K562 (cell line): ENCODE measurements around the gene EBF4. TPM values are rescaled to one million over a fixed set of nuclear protein-coding genes. Genes with fewer than 3 reads are reported as not detected.

ENCODE experiments used
- C11orf30 ChIP-seq: fragments of 450-650 bp; IDR thresholded peaks from 2 replicates; pipeline ENCODE4 v1.6.1; 2016; ENCODE audit warnings: low read depth, mild to moderate bottlenecking
- CEBPB ChIP-seq: fragments of 450-650 bp; IDR thresholded peaks from 2 replicates; pipeline ENCODE4 v1.6.1; 2016; ENCODE audit warnings: missing genetic modification characterization, missing compliant biosample characterization
- E2F1 ChIP-seq: sonication (generic); formaldehyde crosslinking; IDR thresholded peaks from 2 replicates; pipeline ENCODE4 v1.8.1; 2023; ENCODE audit warnings: mild to moderate bottlenecking, missing genetic modification reagents, moderate library complexity
- HMGXB4 ChIP-seq: sonication (generic); formaldehyde crosslinking; IDR thresholded peaks from 2 replicates; pipeline ENCODE4 v1.8.1; 2023; ENCODE audit warnings: mild to moderate bottlenecking, missing genetic modification reagents
- MNT ChIP-seq, 2 experiments: fragments of 450-650 bp; conservative IDR thresholded peaks; 2 replicates each; pipeline ENCODE4 v1.6.1; 2017; ENCODE audit warnings: mild to moderate bottlenecking in 2 of 2, moderate library complexity in 2 of 2
- NFYB ChIP-seq: IDR thresholded peaks from 2 replicates; pipeline ENCODE4 v1.6.1; 2011; ENCODE audit warnings: mild to moderate bottlenecking, moderate library complexity; ENCODE audit not compliant: insufficient read length; ENCODE audit errors: extremely low read depth
- PML ChIP-seq: IDR thresholded peaks from 2 replicates; pipeline ENCODE4 v1.6.1; 2012; ENCODE audit warnings: low read length, inconsistent platforms
- PPARD ChIP-seq: fragments of 250-450 bp; sonication (Bioruptor Pico); IDR thresholded peaks from 2 replicates; pipeline ENCODE4 v1.8.0; 2022; ENCODE audit warnings: inconsistent platforms, mild to moderate bottlenecking, moderate library complexity
- PURB ChIP-seq: sonication (generic); formaldehyde crosslinking; IDR thresholded peaks from 2 replicates; pipeline ENCODE4 v1.9.0; 2021; ENCODE audit warnings: low read depth, mild to moderate bottlenecking, missing genetic modification reagents
- polyA plus RNA-seq, 8 experiments: library from polyadenylated mRNA; depleted of rRNA in 4 of 8; stranded (reverse) in 5 of 8; unstranded in 3 of 8; fragments of >200 nt; fragmentation: Nextera tagmentation in 2 of 8; fragmentation: Illumina TruSeq in 1 of 8; extraction: Ambion mirVana in 2 of 8; extraction: Trizol in 1 of 8; gene quantifications; 2 replicates each; pipeline versions ENCODE4 v1.2.1 to v1.2.3, GENCODE V29; 2011 to 2014; ENCODE audit warnings: inconsistent platforms in 1 of 8, missing spikeins in 1 of 8
- total RNA-seq, 7 experiments: library from RNA; depleted of rRNA in 6 of 7; stranded (reverse); fragments of >200 nt in 6 of 7; fragmentation: Illumina TruSeq in 2 of 7; extraction: Trizol in 2 of 7; gene quantifications; 2 replicates each; pipeline versions ENCODE4 v1.2.1 to v1.2.3, GENCODE V29; 2011 to 2021; ENCODE audit warnings: low replicate concordance in 1 of 7
- TF ChIP-seq, protein P1 (sequence below), 2 experiments: fragments of 450-650 bp in 1 of 2; sonication (generic) in 1 of 2; formaldehyde crosslinking in 1 of 2; IDR thresholded peaks; 2 replicates each; pipeline versions ENCODE4 v1.7.1 to v1.9.0; 2016 to 2022; ENCODE audit warnings: inconsistent platforms in 1 of 2, mild to moderate bottlenecking in 1 of 2, missing genetic modification reagents in 1 of 2
- TF ChIP-seq, protein P2 (sequence below), 3 experiments: IDR thresholded peaks in 2 of 3; conservative IDR thresholded peaks in 1 of 3; 2 replicates each; pipeline ENCODE4 v1.5.1; 2011 to 2012; ENCODE audit warnings: low read length in 3 of 3, mild to moderate bottlenecking in 3 of 3, control low read depth in 2 of 3, improper control_type of control experiment in 1 of 3, inconsistent platforms in 1 of 3, low read depth in 1 of 3, mixed read lengths in 1 of 3, moderate library complexity in 1 of 3; ENCODE audit not compliant: insufficient read depth in 2 of 3

Gene EBF4
- total and polyA plus RNA-seq, 9 of the 15 experiments (the other 6 are each of a cell fraction or from before 2014, with no cell fraction given), result 0.09 TPM; not detected in 8

GRCh38 chr20:2688041-2688591, 4.5 kb upstream of the EBF4 start (continued):
- no peak for TF ChIP-seq HMGXB4 (CRISPR knock-in tag)
- TF ChIP-seq NFYB, result no peak
- no peak for TF ChIP-seq E2F1 (CRISPR knock-in tag)
- TF ChIP-seq PML, result no peak
- TF ChIP-seq C11orf30, result no peak
- TF ChIP-seq PPARD (CRISPR knock-in tag), result no peak
- no peak for TF ChIP-seq CEBPB (tag)
- no peak for TF ChIP-seq MNT (conservative IDR thresholded peaks at IDR 0.05)
- TF ChIP-seq, protein P1, sequence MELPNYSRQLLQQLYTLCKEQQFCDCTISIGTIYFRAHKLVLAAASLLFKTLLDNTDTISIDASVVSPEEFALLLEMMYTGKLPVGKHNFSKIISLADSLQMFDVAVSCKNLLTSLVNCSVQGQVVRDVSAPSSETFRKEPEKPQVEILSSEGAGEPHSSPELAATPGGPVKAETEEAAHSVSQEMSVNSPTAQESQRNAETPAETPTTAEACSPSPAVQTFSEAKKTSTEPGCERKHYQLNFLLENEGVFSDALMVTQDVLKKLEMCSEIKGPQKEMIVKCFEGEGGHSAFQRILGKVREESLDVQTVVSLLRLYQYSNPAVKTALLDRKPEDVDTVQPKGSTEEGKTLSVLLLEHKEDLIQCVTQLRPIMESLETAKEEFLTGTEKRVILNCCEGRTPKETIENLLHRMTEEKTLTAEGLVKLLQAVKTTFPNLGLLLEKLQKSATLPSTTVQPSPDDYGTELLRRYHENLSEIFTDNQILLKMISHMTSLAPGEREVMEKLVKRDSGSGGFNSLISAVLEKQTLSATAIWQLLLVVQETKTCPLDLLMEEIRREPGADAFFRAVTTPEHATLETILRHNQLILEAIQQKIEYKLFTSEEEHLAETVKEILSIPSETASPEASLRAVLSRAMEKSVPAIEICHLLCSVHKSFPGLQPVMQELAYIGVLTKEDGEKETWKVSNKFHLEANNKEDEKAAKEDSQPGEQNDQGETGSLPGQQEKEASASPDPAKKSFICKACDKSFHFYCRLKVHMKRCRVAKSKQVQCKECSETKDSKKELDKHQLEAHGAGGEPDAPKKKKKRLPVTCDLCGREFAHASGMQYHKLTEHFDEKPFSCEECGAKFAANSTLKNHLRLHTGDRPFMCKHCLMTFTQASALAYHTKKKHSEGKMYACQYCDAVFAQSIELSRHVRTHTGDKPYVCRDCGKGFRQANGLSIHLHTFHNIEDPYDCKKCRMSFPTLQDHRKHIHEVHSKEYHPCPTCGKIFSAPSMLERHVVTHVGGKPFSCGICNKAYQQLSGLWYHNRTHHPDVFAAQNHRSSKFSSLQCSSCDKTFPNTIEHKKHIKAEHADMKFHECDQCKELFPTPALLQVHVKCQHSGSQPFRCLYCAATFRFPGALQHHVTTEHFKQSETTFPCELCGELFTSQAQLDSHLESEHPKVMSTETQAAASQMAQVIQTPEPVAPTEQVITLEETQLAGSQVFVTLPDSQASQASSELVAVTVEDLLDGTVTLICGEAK (IDR thresholded peaks at IDR 0.05), result no peak
- TF ChIP-seq, protein P1 (CRISPR knock-in tag; IDR thresholded peaks at IDR 0.05), result no peak
- no peak for TF ChIP-seq PURB (CRISPR knock-in tag)
- TF ChIP-seq, protein P2, sequence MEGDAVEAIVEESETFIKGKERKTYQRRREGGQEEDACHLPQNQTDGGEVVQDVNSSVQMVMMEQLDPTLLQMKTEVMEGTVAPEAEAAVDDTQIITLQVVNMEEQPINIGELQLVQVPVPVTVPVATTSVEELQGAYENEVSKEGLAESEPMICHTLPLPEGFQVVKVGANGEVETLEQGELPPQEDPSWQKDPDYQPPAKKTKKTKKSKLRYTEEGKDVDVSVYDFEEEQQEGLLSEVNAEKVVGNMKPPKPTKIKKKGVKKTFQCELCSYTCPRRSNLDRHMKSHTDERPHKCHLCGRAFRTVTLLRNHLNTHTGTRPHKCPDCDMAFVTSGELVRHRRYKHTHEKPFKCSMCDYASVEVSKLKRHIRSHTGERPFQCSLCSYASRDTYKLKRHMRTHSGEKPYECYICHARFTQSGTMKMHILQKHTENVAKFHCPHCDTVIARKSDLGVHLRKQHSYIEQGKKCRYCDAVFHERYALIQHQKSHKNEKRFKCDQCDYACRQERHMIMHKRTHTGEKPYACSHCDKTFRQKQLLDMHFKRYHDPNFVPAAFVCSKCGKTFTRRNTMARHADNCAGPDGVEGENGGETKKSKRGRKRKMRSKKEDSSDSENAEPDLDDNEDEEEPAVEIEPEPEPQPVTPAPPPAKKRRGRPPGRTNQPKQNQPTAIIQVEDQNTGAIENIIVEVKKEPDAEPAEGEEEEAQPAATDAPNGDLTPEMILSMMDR (IDR thresholded peaks at IDR 0.05 in 2 of 3, conservative IDR thresholded peaks at IDR 0.05 in 1 of 3; ENCODE audit: insufficient read depth in 2 of 3, low read depth in 1 of 3, low read length in 3 of 3), result peak; percentile 83 to 89 (median 84)
